HepG2 (cell line): ENCODE results near the gene IL17RC. TPM values are rescaled to one million over a fixed set of nuclear protein-coding genes. Genes with fewer than 3 reads are reported as not detected.
A peak's percentile ranks its signal among the peaks of the same experiment; 100 is the strongest.

Experiments
- ADNP ChIP-seq: sonication (generic); formaldehyde crosslinking; IDR thresholded peaks from 2 replicates; pipeline ENCODE4 v1.4.0; 2020; ENCODE audit warnings: missing genetic modification reagents
- ARID4A ChIP-seq: sonication (generic); formaldehyde crosslinking; IDR thresholded peaks from 2 replicates; pipeline ENCODE4 v1.5.0; 2020; ENCODE audit warnings: mild to moderate bottlenecking, missing genetic modification reagents, borderline replicate concordance
- E2F1 ChIP-seq: sonication (generic); formaldehyde crosslinking; IDR thresholded peaks from 2 replicates; pipeline ENCODE4 v1.5.0; 2020; ENCODE audit warnings: missing genetic modification reagents
- EED ChIP-seq: sonication (generic); formaldehyde crosslinking; IDR thresholded peaks from 2 replicates; pipeline ENCODE4 v1.5.0; 2020; ENCODE audit warnings: mild to moderate bottlenecking, missing genetic modification reagents
- PAX8 ChIP-seq: sonication (generic); formaldehyde crosslinking; IDR thresholded peaks from 2 replicates; pipeline ENCODE4 v1.8.0; 2022; ENCODE audit warnings: mild to moderate bottlenecking, missing genetic modification reagents, borderline replicate concordance
- RERE ChIP-seq: IDR thresholded peaks from 2 replicates; pipeline ENCODE4 v1.6.1; 2016; ENCODE audit warnings: low read depth, missing genetic modification reagents, missing compliant biosample characterization
- ZBTB1 ChIP-seq: sonication (generic); formaldehyde crosslinking; IDR thresholded peaks from 2 replicates; pipeline ENCODE4 v1.4.0; 2020; ENCODE audit warnings: missing genetic modification reagents, borderline replicate concordance
- ZNF580 ChIP-seq: IDR thresholded peaks from 2 replicates; pipeline ENCODE4 v1.6.1; 2016; ENCODE audit warnings: low read depth, borderline replicate concordance
- ZNF761 ChIP-seq: sonication (generic); formaldehyde crosslinking; conservative IDR thresholded peaks from 2 replicates; pipeline ENCODE4 v1.4.0; 2020; ENCODE audit warnings: mild to moderate bottlenecking, missing genetic modification reagents
- polyA plus RNA-seq, 8 experiments: library from polyadenylated mRNA; depleted of rRNA in 3 of 8; stranded (reverse) in 7 of 8; unstranded in 1 of 8; fragments of >200 nt; fragmentation: Illumina TruSeq in 4 of 8; extraction: Trizol in 4 of 8; gene quantifications; 2 replicates each; pipeline versions ENCODE4 v1.2.1 to v1.2.3, GENCODE V29; 2011 to 2016; ENCODE audit warnings: low read depth in 4 of 8, missing spikeins in 1 of 8, mixed read lengths in 1 of 8; ENCODE audit not compliant: insufficient read depth in 1 of 8
- total RNA-seq, 5 experiments: library from RNA; depleted of rRNA; stranded (reverse); fragments of >200 nt; fragmentation: Illumina TruSeq; extraction: Trizol; gene quantifications; 2 replicates each; pipeline ENCODE4 v1.2.3, GENCODE V29; 2016; ENCODE audit warnings: low read depth in 1 of 5

The IL17RC gene
- total and polyA plus RNA-seq, 2 of the 13 experiments (the other 11 are each of a cell fraction or from before 2014, with no cell fraction given), result 20.7 to 24.0 TPM

GRCh38 chr3:9898467-9899241 lies 18.2 kb upstream of the IL17RC start (continued):
- no peak for TF ChIP-seq RERE (CRISPR knock-in tag)
- no peak for TF ChIP-seq ZNF580 (CRISPR knock-in tag)
- no peak for TF ChIP-seq ZBTB1 (CRISPR knock-in tag)
- no peak for TF ChIP-seq EED
- TF ChIP-seq E2F1 (CRISPR knock-in tag), result no peak
- no peak for TF ChIP-seq PAX8 (CRISPR knock-in tag)
- TF ChIP-seq ADNP (CRISPR knock-in tag), result 0 out of 2 replicates have a peak, but pooled peaks have one; percentile 45
- no peak for TF ChIP-seq ZNF761 (CRISPR knock-in tag)
- TF ChIP-seq ARID4A (CRISPR knock-in tag), result no peak
